BJ (cell line): ENCODE measurements around the gene ADAM30. TPM values are rescaled to one million over a fixed set of nuclear protein-coding genes. Genes with fewer than 3 reads are reported as not detected.

Experiments
- CTCF ChIA-PET: fragments of 350-600 bp; formaldehyde crosslinking; extraction: SDS; loops from one replicate; lab custom pipeline; 2021; ENCODE audit warnings: antibody characterized with exemption, inconsistent platforms; lab: Yijun Ruan, JAX
- POLR2A ChIA-PET: fragments of 300-600 bp; sonication (Branson Sonifier 250); formaldehyde crosslinking; extraction: SDS; loops from one replicate; lab custom pipeline; 2021; ENCODE audit warnings: antibody characterized with exemption; lab: Charles Lee
- DNase-seq: peaks from one replicate; pipeline ENCODE4 v3.0.0-alpha.2; 2011; ENCODE audit warnings: low read depth
- H3K27me3 ChIP-seq: 2 replicates; pipeline ENCODE4 v1.6.0; 2011; ENCODE audit warnings: low read length; ENCODE audit not compliant: control insufficient read depth, insufficient read depth
- H3K36me3 ChIP-seq: 2 replicates; pipeline ENCODE4 v1.5.1; 2011; ENCODE audit warnings: low read length; ENCODE audit not compliant: control insufficient read depth, insufficient read depth
- H3K4me3 ChIP-seq: 2 replicates; pipeline ENCODE4 v1.5.1; 2011; ENCODE audit warnings: low read depth, mild to moderate bottlenecking, control low read depth, low read length
- CTCF ChIP-seq: IDR thresholded peaks from 2 replicates; pipeline ENCODE4 v1.5.1; 2011; ENCODE audit warnings: low read depth, mild to moderate bottlenecking, control low read depth, inconsistent platforms, low read length, moderate library complexity; ENCODE audit not compliant: insufficient read depth
- polyA plus RNA-seq: library from polyadenylated mRNA; depleted of rRNA; stranded (reverse); fragments of >200 nt; gene quantifications from 2 replicates; pipeline ENCODE4 v1.2.3, GENCODE V29; 2011

ADAM30 gene
- polyA plus RNA-seq, 1 experiment: not detected

- no peaks in the 10 kb centered on the region; the same call in 1 of the 2 replicates for H3K27me3 ChIP-seq
- H3K4me3 ChIP-seq: no peak overlapping the region
- H3K36me3 ChIP-seq: no peaks in the 10 kb centered on the region
- POLR2A ChIA-PET: no interaction called here
- DNase-seq: no peak
- no peak for TF ChIP-seq CTCF
- CTCF ChIA-PET: no interaction called here
These were observed 6.6 kb upstream of the ADAM30 start for GRCh38 chr1:119902775-119903442.

- no peak overlapping the region for H3K4me3 ChIP-seq
- no peak for DNase-seq
- CTCF ChIA-PET: interaction anchor here (1.3 to 5.3 kb wide), 2 partner anchors 13 to 16 kb away, joined by 5 to 34 read pairs; no protein-coding TSS in a partner anchor
- POLR2A ChIA-PET: no interaction called here
- no peak for TF ChIP-seq CTCF
- H3K27me3 ChIP-seq: no peaks in the 10 kb centered on the region; the same call in 1 of the 2 replicates
- H3K36me3 ChIP-seq: no peaks in the 10 kb centered on the region
These were observed 2.8 kb upstream of the ADAM30 start for GRCh38 chr1:119898981-119899720.

- CTCF ChIA-PET: interaction anchor here (1.3 to 5.3 kb wide), 2 partner anchors 12 to 16 kb away, joined by 5 to 34 read pairs; no protein-coding TSS in a partner anchor
- H3K4me3 ChIP-seq: no peak overlapping the region
- DNase-seq: no peak
These were observed 2.2 kb upstream of the ADAM30 start for GRCh38 chr1:119898530-119898929.

GRCh38 chr1:119895102-119895501, 1.2 kb downstream of the ADAM30 start:
- Histone ChIP-seq H3K4me3 (no peak overlapping the region), H3K36me3 (no peaks in the 10 kb centered on the region), H3K27me3 (no peaks in the 10 kb centered on the region; the same call in 1 of the 2 replicates)
- DNase-seq: no peak
- TF ChIP-seq CTCF: no peak
- ChIA-PET POLR2A (no interaction called here), CTCF (interaction anchor here (5.3 kb wide), 1 partner anchor 9 kb away, joined by 34 read pairs; no protein-coding TSS in a partner anchor)

More at GRCh38 chr1:119898530-119898929, 2.2 kb upstream of the ADAM30 start:
- POLR2A ChIA-PET: no interaction called here
- H3K27me3 ChIP-seq: no peaks in the 10 kb centered on the region; the same call in 1 of the 2 replicates
- no peaks in the 10 kb centered on the region for H3K36me3 ChIP-seq
- TF ChIP-seq CTCF: no peak

GRCh38 chr1:119893827-119894700, 2.3 kb downstream of the ADAM30 start:
- no peak overlapping the region for H3K4me3 ChIP-seq
- CTCF ChIA-PET: no interaction called here
- no peak for DNase-seq
- POLR2A ChIA-PET: no interaction called here
- H3K36me3 ChIP-seq: no peaks in the 10 kb centered on the region
- no peak for TF ChIP-seq CTCF
- H3K27me3 ChIP-seq: no peaks in the 10 kb centered on the region; the same call in 1 of the 2 replicates
